Astrocyte (in vitro differentiated cells and primary cell): ENCODE data around the gene ISOC1. TPM values are rescaled to one million over a fixed set of nuclear protein-coding genes. Genes with fewer than 3 reads are reported as not detected.

Source experiments
- DNase-seq: peaks from one replicate; pipeline ENCODE4 v3.0.0-alpha.2; 2010; ENCODE audit warnings: low read depth
- FAIRE-seq: peaks from 2 replicates; lab custom pipeline; 2011; peaks lifted over from hg19 to GRCh38; lab: Jason Lieb, UNC
- H2AFZ ChIP-seq: 2 replicates; pipeline ENCODE4 v1.6.0; 2012; ENCODE audit warnings: low read depth, low read length, inconsistent platforms
- H3K27ac ChIP-seq: 2 replicates; pipeline ENCODE4 v1.5.1; 2011; ENCODE audit warnings: low read depth, low read length, inconsistent platforms
- H3K27me3 ChIP-seq: 2 replicates; pipeline ENCODE4 v1.6.0; 2011; ENCODE audit warnings: low read length, inconsistent platforms; ENCODE audit not compliant: insufficient read depth
- H3K36me3 ChIP-seq: 2 replicates; pipeline ENCODE4 v1.5.1; 2011; ENCODE audit warnings: low read length, inconsistent platforms; ENCODE audit not compliant: insufficient read depth
- H3K4me1 ChIP-seq: 2 replicates; pipeline ENCODE4 v1.5.1; 2011; ENCODE audit warnings: low read length, inconsistent platforms; ENCODE audit not compliant: insufficient read depth
- H3K4me2 ChIP-seq: 2 replicates; pipeline ENCODE4 v1.6.0; 2012; ENCODE audit warnings: low read length, inconsistent platforms
- H3K4me3 ChIP-seq: 2 replicates; pipeline ENCODE4 v1.5.1; 2011; ENCODE audit warnings: low read depth, mild to moderate bottlenecking, low read length, inconsistent platforms; ENCODE audit not compliant: insufficient read depth
- H3K79me2 ChIP-seq: 2 replicates; pipeline ENCODE4 v1.6.0; 2012; ENCODE audit warnings: mild to moderate bottlenecking, low read length, inconsistent platforms; ENCODE audit not compliant: insufficient read depth
- H3K9ac ChIP-seq: 2 replicates; pipeline ENCODE4 v1.6.0; 2012; ENCODE audit warnings: mild to moderate bottlenecking, low read length, inconsistent platforms
- H3K9me3 ChIP-seq: 2 replicates; pipeline ENCODE4 v1.5.1; 2012; ENCODE audit warnings: low read depth, mild to moderate bottlenecking, low read length, inconsistent platforms; ENCODE audit not compliant: insufficient read depth
- H4K20me1 ChIP-seq: 2 replicates; pipeline ENCODE4 v1.6.0; 2012; ENCODE audit warnings: low read length, inconsistent platforms; ENCODE audit not compliant: insufficient read depth
- H3K27ac Mint-ChIP-seq: one replicate; pipeline ENCODE4 v1.8.0; 2021; ENCODE audit warnings: mild to moderate bottlenecking, mixed read lengths; ENCODE audit not compliant: unreplicated experiment
- H3K27me3 Mint-ChIP-seq: one replicate; pipeline ENCODE4 v1.8.0; 2021; ENCODE audit warnings: low read depth, mixed read lengths; ENCODE audit not compliant: unreplicated experiment
- H3K36me3 Mint-ChIP-seq: one replicate; pipeline ENCODE4 v1.8.0; 2021; ENCODE audit warnings: low read depth, mixed read lengths; ENCODE audit not compliant: unreplicated experiment
- H3K4me1 Mint-ChIP-seq: one replicate; pipeline ENCODE4 v1.8.0; 2021; ENCODE audit warnings: low read depth, mixed read lengths; ENCODE audit not compliant: unreplicated experiment
- H3K4me3 Mint-ChIP-seq: one replicate; pipeline ENCODE4 v1.8.0; 2021; ENCODE audit warnings: mild to moderate bottlenecking, moderate library complexity, mixed read lengths; ENCODE audit not compliant: unreplicated experiment
- H3K9me3 Mint-ChIP-seq: one replicate; pipeline ENCODE4 v1.8.0; 2021; ENCODE audit warnings: mild to moderate bottlenecking, mixed read lengths; ENCODE audit not compliant: unreplicated experiment
- CTCF ChIP-seq: IDR thresholded peaks from 2 replicates; pipeline ENCODE4 v1.5.1; 2011; ENCODE audit warnings: low read depth, mild to moderate bottlenecking, inconsistent platforms, low read length, moderate library complexity; ENCODE audit not compliant: insufficient read depth
- EZH2 ChIP-seq: IDR thresholded peaks from 2 replicates; pipeline ENCODE4 v1.6.1; 2012; ENCODE audit warnings: mild to moderate bottlenecking, low read length, inconsistent platforms; ENCODE audit not compliant: insufficient read depth
- total RNA-seq: library from RNA; stranded (reverse); gene quantifications from 2 replicates; pipeline ENCODE4 v1.2.1, GENCODE V29; 2021

ISOC1 gene
- total RNA-seq, 1 donor from 2014 or later, result 8.4 TPM

GRCh38 chr5:129049126-129049799 is 45.3 kb upstream of the ISOC1 start:
- no peaks in the 10 kb centered on the region for H3K36me3 ChIP-seq
- no peak overlapping the region for H3K4me2 ChIP-seq
- Mint-ChIP-seq H3K9me3 (peaks cover 1% of the 10 kb centered on the region), H3K4me3 (no peak overlapping the region), H3K36me3 (no peaks in the 10 kb centered on the region), H3K27ac (no peak overlapping the region), H3K27me3 (no peaks in the 10 kb centered on the region), H3K4me1 (no peaks in the 10 kb centered on the region)
- H3K27me3 ChIP-seq, result no peaks in the 10 kb centered on the region
- H2AFZ ChIP-seq, result no peak overlapping the region
- TF ChIP-seq EZH2, result no peak
- H3K9me3 ChIP-seq, result no peaks in the 10 kb centered on the region
- no peak overlapping the region for H3K9ac ChIP-seq
- no peaks in the 10 kb centered on the region for H4K20me1 ChIP-seq
- FAIRE-seq (no peak), DNase-seq (no peak)
- H3K4me1 ChIP-seq, result no peaks in the 10 kb centered on the region
- H3K4me3 ChIP-seq, result no peak overlapping the region
- H3K27ac ChIP-seq, result no peak overlapping the region
- no peaks in the 10 kb centered on the region for H3K79me2 ChIP-seq

DNA sequence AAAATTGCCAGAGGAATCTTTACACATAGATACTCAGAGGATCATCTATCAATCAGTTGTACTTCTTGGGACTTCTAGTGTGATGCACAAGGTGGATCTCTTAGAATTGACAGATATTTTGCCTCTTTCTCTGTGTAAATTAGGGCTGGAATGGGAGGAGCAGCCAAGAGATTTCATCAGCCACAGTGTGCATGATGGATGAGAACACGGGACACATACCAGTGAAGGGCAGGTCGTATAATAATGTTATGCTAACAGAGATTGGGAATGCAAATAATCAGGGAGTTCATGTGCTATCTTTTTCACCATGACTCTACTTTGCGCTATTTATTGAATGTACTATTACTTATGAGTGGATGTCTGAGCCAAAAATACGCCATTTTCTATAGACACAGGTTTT is 43.3 kb upstream of the ISOC1 start:
- H3K4me2 ChIP-seq, result no peak overlapping the region
- Mint-ChIP-seq H3K36me3 (no peaks in the 10 kb centered on the region), H3K27me3 (no peaks in the 10 kb centered on the region), H3K4me1 (no peaks in the 10 kb centered on the region), H3K27ac (no peak overlapping the region), H3K4me3 (no peak overlapping the region), H3K9me3 (peaks cover 1% of the 10 kb centered on the region)
- no peak overlapping the region for H3K4me3 ChIP-seq
- H3K9me3 ChIP-seq, result no peaks in the 10 kb centered on the region
- no peak for DNase-seq
- H3K27ac ChIP-seq, result no peak overlapping the region
- FAIRE-seq, result no peak
- TF ChIP-seq EZH2, result no peak
- no peak for TF ChIP-seq CTCF
- no peaks in the 10 kb centered on the region for H3K79me2 ChIP-seq
- H3K27me3 ChIP-seq, result no peaks in the 10 kb centered on the region
- no peak overlapping the region for H3K9ac ChIP-seq
- no peak overlapping the region for H2AFZ ChIP-seq
- no peaks in the 10 kb centered on the region for H3K4me1 ChIP-seq
- no peaks in the 10 kb centered on the region for H3K36me3 ChIP-seq
- no peaks in the 10 kb centered on the region for H4K20me1 ChIP-seq

DNA sequence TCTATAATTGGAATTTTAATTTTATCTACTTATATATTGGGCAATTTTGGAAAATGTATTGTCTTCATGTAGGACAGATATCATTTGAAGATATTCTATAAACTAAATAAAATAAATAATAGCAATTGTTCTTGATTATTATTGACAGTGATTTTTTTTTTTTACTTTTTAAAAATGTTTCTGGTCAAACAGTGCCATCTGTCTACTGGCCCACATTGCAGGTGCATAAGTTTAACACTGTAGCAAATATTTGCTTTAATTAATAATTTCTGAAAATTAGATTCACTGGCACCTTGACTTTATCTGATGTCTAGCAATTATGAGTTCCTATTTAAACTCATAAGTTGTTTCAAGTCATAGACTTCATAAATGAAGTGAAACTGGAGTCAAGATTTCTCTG is 41.1 kb upstream of the ISOC1 start:
- no peak overlapping the region for H3K4me2 ChIP-seq

More for the DNA sequence above, 41.1 kb upstream of the ISOC1 start:
- no peaks in the 10 kb centered on the region for H3K27me3 Mint-ChIP-seq
- no peaks in the 10 kb centered on the region for H3K79me2 ChIP-seq
- H2AFZ ChIP-seq, result no peak overlapping the region
- FAIRE-seq (no peak), DNase-seq (no peak)
- no peak overlapping the region for H3K27ac Mint-ChIP-seq
- H3K9me3 Mint-ChIP-seq, result no peaks in the 10 kb centered on the region
- H3K27ac ChIP-seq, result no peak overlapping the region
- no peak overlapping the region for H3K9ac ChIP-seq
- no peaks in the 10 kb centered on the region for H3K27me3 ChIP-seq
- TF ChIP-seq EZH2, result no peak
- no peak for TF ChIP-seq CTCF
- H4K20me1 ChIP-seq, result no peaks in the 10 kb centered on the region
- no peak overlapping the region for H3K4me3 Mint-ChIP-seq
- H3K4me3 ChIP-seq, result no peak overlapping the region
- no peaks in the 10 kb centered on the region for H3K4me1 Mint-ChIP-seq
- H3K9me3 ChIP-seq, result no peaks in the 10 kb centered on the region
- no peaks in the 10 kb centered on the region for H3K4me1 ChIP-seq
- no peaks in the 10 kb centered on the region for H3K36me3 Mint-ChIP-seq
- no peaks in the 10 kb centered on the region for H3K36me3 ChIP-seq
